Hematopoietic multipotent progenitor cell treated with erythropoietin and hydrocortisone succinate and interleukin-3 and kit ligand, for 15 days (in vitro differentiated cells): ENCODE measurements around the gene PITPNC1.
"Not testable (repeated sequence)": the region's sequence is repeated elsewhere in the genome, so short reads cannot be mapped to it uniquely, and the experiment has no call there.

Experiments used
- DNase-seq: peaks from one replicate; pipeline ENCODE4 v3.0.0-alpha.2; 2015; ENCODE audit warnings: low spot score

The PITPNC1 gene

GRCh38 chr17:67651218-67651579 is 274.1 kb downstream of the PITPNC1 start:
- DNase-seq = not testable (repeated sequence)

- no peak for DNase-seq
Measured at GRCh38 chr17:67652433-67652832, 275.4 kb downstream of the PITPNC1 start.

- no peak for DNase-seq
Measured at GRCh38 chr17:67655478-67656148, 278.5 kb downstream of the PITPNC1 start.

- DNase-seq = no peak
Measured at GRCh38 chr17:67656494-67657203, 279.6 kb downstream of the PITPNC1 start.

GRCh38 chr17:67657596-67657995 is 280.5 kb downstream of the PITPNC1 start:
- no peak for DNase-seq

- no peak for DNase-seq
Measured at GRCh38 chr17:67658265-67658664, 281.2 kb downstream of the PITPNC1 start.

- DNase-seq = no peak
Measured at GRCh38 chr17:67659028-67659427, 281.9 kb downstream of the PITPNC1 start.

GRCh38 chr17:67662712-67663111 is 285.6 kb downstream of the PITPNC1 start:
- DNase-seq = no peak

GRCh38 chr17:67663457-67663856 is 286.4 kb downstream of the PITPNC1 start:
- no peak for DNase-seq

GRCh38 chr17:67666028-67666427 is 288.9 kb downstream of the PITPNC1 start:
- DNase-seq = no peak

- no peak for DNase-seq
Measured at GRCh38 chr17:67666710-67667109, 289.6 kb downstream of the PITPNC1 start.

GRCh38 chr17:67671493-67671892 is 294.4 kb downstream of the PITPNC1 start:
- no peak for DNase-seq

- no peak for DNase-seq
Measured at GRCh38 chr17:67672592-67673335, 295.7 kb downstream of the PITPNC1 start.

- DNase-seq = no peak
Measured at GRCh38 chr17:67675481-67675880, 298.4 kb downstream of the PITPNC1 start.

GRCh38 chr17:67676305-67676704 is 299.2 kb downstream of the PITPNC1 start:
- DNase-seq = no peak

- DNase-seq = no peak
Measured at GRCh38 chr17:67678414-67678813, 301.3 kb downstream of the PITPNC1 start.

GRCh38 chr17:67679225-67679624 is 302.1 kb downstream of the PITPNC1 start:
- DNase-seq = no peak

GRCh38 chr17:67679721-67680120 is 302.6 kb downstream of the PITPNC1 start:
- DNase-seq = no peak

- DNase-seq = no peak
Measured at GRCh38 chr17:67680445-67681224, 303.6 kb downstream of the PITPNC1 start.

GRCh38 chr17:67682196-67682595 is 305.1 kb downstream of the PITPNC1 start:
- no peak for DNase-seq

- DNase-seq = no peak
Measured at GRCh38 chr17:67685351-67685750, 308.3 kb downstream of the PITPNC1 start.

GRCh38 chr17:67686241-67686640 is 309.2 kb downstream of the PITPNC1 start:
- DNase-seq = no peak
